Glutamatergic neuron (in vitro differentiated cells): ENCODE results near the gene ERMARD. TPM values are rescaled to one million over a fixed set of nuclear protein-coding genes. Genes with fewer than 3 reads are reported as not detected.

Experiments
- DNase-seq: peaks from one replicate; pipeline ENCODE4 v3.0.0; 2022
- H3K27ac Mint-ChIP-seq: one replicate; pipeline ENCODE4 v1.8.0; 2020; ENCODE audit warnings: mild to moderate bottlenecking, mixed read lengths, inconsistent platforms; ENCODE audit not compliant: unreplicated experiment
- H3K27me3 Mint-ChIP-seq: one replicate; pipeline ENCODE4 v1.8.0; 2020; ENCODE audit warnings: mild to moderate bottlenecking, moderate library complexity, mixed read lengths, inconsistent platforms; ENCODE audit not compliant: unreplicated experiment
- H3K36me3 Mint-ChIP-seq: one replicate; pipeline ENCODE4 v1.8.0; 2020; ENCODE audit warnings: mild to moderate bottlenecking, mixed read lengths, inconsistent platforms; ENCODE audit not compliant: unreplicated experiment
- H3K4me1 Mint-ChIP-seq: one replicate; pipeline ENCODE4 v1.8.0; 2020; ENCODE audit warnings: mild to moderate bottlenecking, low read depth, mixed read lengths, inconsistent platforms; ENCODE audit not compliant: unreplicated experiment
- H3K4me3 Mint-ChIP-seq: one replicate; pipeline ENCODE4 v1.8.0; 2020; ENCODE audit warnings: mild to moderate bottlenecking, mixed read lengths, inconsistent platforms; ENCODE audit not compliant: unreplicated experiment
- H3K9me3 Mint-ChIP-seq: one replicate; pipeline ENCODE4 v1.8.0; 2020; ENCODE audit warnings: mild to moderate bottlenecking, moderate library complexity, mixed read lengths, inconsistent platforms; ENCODE audit not compliant: unreplicated experiment
- total RNA-seq: library from RNA; stranded (reverse); fragmentation: NEBNext Ultra II Directional; extraction: Animal tissue kit (Norgen Biotek cat#: 25700); gene quantifications from one replicate; pipeline ENCODE4 v1.2.1, GENCODE V29; 2021; ENCODE audit not compliant: unreplicated experiment
- TF ChIP-seq, protein P1 (sequence below): fragments of 200-600 bp; sonication (generic); IDR thresholded peaks from one replicate; pipeline ENCODE4 v1.5.0; 2021; ENCODE audit not compliant: partially characterized antibody, unreplicated experiment

Gene ERMARD
- total RNA-seq, 1 donor from 2014 or later = 15.2 TPM

DNA sequence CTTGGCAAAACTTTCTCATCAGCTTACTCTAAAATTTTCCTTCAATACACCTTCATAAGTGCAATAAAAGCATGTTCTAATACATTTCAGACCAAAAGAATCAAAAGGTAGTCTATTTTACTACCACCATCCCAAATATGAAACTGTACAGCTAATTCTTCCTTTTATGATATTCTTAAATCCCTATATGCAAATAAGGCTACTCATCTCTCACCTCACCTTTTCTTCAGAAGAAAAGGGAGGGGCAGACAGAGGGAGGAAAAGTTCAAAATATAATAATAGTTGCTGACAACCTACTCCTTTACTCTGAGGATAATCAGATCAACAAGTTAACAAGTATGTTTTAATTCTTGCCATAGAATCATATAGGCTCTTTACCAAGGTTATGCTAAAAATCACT is 42.1 kb upstream of the ERMARD start:
- Mint-ChIP-seq H3K27me3 (no peaks in the 10 kb centered on the region), H3K27ac (no peak overlapping the region), H3K4me1 (no peaks in the 10 kb centered on the region), H3K4me3 (no peak overlapping the region), H3K36me3 (no peaks in the 10 kb centered on the region), H3K9me3 (no peaks in the 10 kb centered on the region)
- TF ChIP-seq, protein P1, sequence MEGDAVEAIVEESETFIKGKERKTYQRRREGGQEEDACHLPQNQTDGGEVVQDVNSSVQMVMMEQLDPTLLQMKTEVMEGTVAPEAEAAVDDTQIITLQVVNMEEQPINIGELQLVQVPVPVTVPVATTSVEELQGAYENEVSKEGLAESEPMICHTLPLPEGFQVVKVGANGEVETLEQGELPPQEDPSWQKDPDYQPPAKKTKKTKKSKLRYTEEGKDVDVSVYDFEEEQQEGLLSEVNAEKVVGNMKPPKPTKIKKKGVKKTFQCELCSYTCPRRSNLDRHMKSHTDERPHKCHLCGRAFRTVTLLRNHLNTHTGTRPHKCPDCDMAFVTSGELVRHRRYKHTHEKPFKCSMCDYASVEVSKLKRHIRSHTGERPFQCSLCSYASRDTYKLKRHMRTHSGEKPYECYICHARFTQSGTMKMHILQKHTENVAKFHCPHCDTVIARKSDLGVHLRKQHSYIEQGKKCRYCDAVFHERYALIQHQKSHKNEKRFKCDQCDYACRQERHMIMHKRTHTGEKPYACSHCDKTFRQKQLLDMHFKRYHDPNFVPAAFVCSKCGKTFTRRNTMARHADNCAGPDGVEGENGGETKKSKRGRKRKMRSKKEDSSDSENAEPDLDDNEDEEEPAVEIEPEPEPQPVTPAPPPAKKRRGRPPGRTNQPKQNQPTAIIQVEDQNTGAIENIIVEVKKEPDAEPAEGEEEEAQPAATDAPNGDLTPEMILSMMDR = no peak
- DNase-seq = no peak

DNA sequence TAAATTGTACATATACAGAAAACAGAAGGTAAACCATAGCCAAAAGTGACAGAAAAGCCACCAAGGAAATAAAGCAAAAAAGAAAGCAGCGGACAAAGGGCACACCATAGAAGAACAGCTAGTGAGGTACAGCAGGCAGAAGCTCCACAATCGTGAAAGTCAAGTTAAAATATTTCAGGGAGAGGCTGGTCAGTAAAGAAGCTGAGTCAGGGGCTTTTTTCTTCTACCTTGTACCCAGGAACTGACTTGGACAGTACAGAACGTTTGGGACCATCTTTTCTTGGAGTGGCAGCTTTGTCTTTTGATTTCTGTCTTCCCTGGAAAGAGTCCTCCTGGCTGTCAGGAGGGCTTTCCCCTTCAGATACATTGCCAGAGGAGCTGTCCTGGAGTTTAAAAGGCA is 41.4 kb upstream of the ERMARD start:
- no peaks in the 10 kb centered on the region for H3K36me3 Mint-ChIP-seq

DNA sequence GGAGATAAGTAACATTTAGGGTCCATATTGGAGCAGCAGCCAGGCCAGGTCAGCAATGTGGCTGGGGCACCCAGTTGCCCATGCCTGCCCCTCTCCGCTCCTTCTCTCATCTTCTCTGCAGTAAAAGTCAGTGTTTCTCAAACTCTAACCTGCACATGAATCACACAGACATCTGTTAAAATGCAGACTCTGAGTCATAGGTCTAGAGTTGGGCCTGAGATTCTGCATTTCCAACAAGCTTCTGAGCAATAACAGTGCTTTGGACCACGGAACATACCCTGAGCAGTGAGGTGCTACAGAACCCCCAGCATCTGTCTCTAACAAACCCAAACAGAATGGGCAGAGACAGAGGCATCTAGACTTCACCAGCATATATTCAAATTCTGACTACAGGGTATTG is 37.2 kb upstream of the ERMARD start:
- H3K36me3 Mint-ChIP-seq = no peaks in the 10 kb centered on the region
- TF ChIP-seq, protein P1 = no peak
- no peak overlapping the region for H3K4me3 Mint-ChIP-seq
- H3K9me3 Mint-ChIP-seq = no peaks in the 10 kb centered on the region
- no peaks in the 10 kb centered on the region for H3K27me3 Mint-ChIP-seq
- no peaks in the 10 kb centered on the region for H3K4me1 Mint-ChIP-seq
- no peak overlapping the region for H3K27ac Mint-ChIP-seq
- DNase-seq = no peak

More for the DNA sequence above, 41.4 kb upstream of the ERMARD start:
- no peak overlapping the region for H3K27ac Mint-ChIP-seq
- H3K4me1 Mint-ChIP-seq = no peaks in the 10 kb centered on the region
- TF ChIP-seq, protein P1 = no peak
- H3K9me3 Mint-ChIP-seq = no peaks in the 10 kb centered on the region
- H3K4me3 Mint-ChIP-seq = no peak overlapping the region
- no peaks in the 10 kb centered on the region for H3K27me3 Mint-ChIP-seq
- no peak for DNase-seq

DNA sequence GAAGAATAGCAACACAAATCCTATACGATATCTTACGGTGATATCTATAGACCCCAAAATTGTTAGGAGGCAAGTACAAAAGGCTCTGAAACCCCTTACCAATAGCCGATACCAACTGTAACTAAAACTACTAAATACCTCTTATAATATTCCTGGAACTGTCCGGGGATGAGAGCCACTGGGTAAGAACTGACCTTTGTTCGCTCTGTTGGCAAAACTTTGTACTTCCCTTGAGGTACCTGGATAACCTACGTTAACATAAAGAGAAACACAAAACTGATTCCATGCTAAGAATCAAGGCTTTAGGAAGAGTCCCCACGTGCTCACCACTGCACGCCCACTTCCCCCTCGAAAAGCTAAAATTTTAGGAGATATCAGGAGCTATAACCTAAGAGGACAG is 36.8 kb upstream of the ERMARD start:
- Mint-ChIP-seq H3K9me3 (no peaks in the 10 kb centered on the region), H3K36me3 (no peaks in the 10 kb centered on the region), H3K27ac (no peak overlapping the region), H3K27me3 (no peaks in the 10 kb centered on the region), H3K4me1 (no peaks in the 10 kb centered on the region), H3K4me3 (no peak overlapping the region)
- TF ChIP-seq, protein P1 = no peak
- DNase-seq = no peak

DNA sequence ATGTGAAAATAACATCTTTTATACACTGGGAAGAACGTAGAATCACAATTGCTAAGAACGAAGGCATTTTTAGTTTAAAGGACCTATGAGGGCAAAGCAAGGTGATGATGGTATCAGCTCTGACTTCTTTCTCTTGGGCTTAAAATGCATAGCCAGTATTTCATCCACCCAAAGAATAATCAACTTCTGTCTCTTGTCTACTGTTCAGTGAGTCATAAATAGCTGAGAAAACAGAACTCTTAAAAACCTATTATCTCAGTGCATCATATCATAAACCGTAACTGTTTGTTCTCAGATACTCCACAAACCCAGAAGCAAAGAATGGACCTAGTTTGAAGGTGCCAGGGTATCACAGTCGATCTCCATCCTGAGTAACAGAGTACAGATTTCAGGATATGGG is 32.3 kb upstream of the ERMARD start:
- no peak overlapping the region for H3K27ac Mint-ChIP-seq
- TF ChIP-seq, protein P1 = no peak
- no peak overlapping the region for H3K4me3 Mint-ChIP-seq
- H3K27me3 Mint-ChIP-seq = peaks cover 4% of the 10 kb centered on the region
- no peaks in the 10 kb centered on the region for H3K36me3 Mint-ChIP-seq
- DNase-seq = no peak
- H3K4me1 Mint-ChIP-seq = peaks cover 3% of the 10 kb centered on the region
- H3K9me3 Mint-ChIP-seq = peaks cover 6% of the 10 kb centered on the region
